HG03354 (cell line): ENCODE measurements around the gene RNF157.
A peak's percentile ranks its signal among the peaks of the same experiment; 100 is the strongest.
"Not testable (repeated sequence)": the region's sequence is repeated elsewhere in the genome, so short reads cannot be mapped to it uniquely, and the experiment has no call there.

ENCODE experiments used
- ATAC-seq: cut with Tn5 transposase; IDR thresholded peaks from one replicate; pipeline ENCODE4 v1.9.1; 2021; ENCODE audit warnings: mild to moderate bottlenecking; ENCODE audit not compliant: unreplicated experiment, poor library complexity, severe bottlenecking

RNF157 gene

GRCh38 chr17:76255801-76256429 lies 15.6 kb upstream of the RNF157 start:
- ATAC-seq = no peak

GRCh38 chr17:76254275-76254674 lies 14.0 kb upstream of the RNF157 start:
- no peak for ATAC-seq

- no peak for ATAC-seq
These were observed 13.5 kb upstream of the RNF157 start for GRCh38 chr17:76253841-76254240.

GRCh38 chr17:76252967-76253766 lies 12.9 kb upstream of the RNF157 start:
- ATAC-seq = not testable (repeated sequence)

- peak; percentile 67 for ATAC-seq
These were observed 12.0 kb upstream of the RNF157 start for GRCh38 chr17:76252040-76252954.

- ATAC-seq = no peak
These were observed 11.3 kb upstream of the RNF157 start for GRCh38 chr17:76251478-76252039.

DNA sequence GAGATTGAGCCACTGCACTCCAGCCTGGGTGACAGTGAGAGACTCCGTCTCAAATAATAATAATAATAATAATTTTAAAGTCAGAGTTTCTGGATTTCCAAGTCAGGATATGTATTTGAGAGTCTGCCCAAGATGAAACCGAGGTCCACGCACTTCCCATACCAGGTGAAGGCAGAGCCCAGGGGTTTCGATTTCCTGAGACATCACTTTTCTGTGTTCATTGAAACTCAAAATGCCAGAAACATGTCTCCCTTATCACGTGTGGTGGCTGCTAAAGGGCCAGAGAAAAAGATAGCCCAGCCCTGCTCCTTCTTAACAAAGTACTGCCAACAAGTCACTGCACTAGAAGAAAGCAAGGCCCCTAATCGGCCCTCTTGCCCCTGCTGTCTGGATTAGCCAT lies 9.8 kb upstream of the RNF157 start:
- no peak for ATAC-seq

DNA sequence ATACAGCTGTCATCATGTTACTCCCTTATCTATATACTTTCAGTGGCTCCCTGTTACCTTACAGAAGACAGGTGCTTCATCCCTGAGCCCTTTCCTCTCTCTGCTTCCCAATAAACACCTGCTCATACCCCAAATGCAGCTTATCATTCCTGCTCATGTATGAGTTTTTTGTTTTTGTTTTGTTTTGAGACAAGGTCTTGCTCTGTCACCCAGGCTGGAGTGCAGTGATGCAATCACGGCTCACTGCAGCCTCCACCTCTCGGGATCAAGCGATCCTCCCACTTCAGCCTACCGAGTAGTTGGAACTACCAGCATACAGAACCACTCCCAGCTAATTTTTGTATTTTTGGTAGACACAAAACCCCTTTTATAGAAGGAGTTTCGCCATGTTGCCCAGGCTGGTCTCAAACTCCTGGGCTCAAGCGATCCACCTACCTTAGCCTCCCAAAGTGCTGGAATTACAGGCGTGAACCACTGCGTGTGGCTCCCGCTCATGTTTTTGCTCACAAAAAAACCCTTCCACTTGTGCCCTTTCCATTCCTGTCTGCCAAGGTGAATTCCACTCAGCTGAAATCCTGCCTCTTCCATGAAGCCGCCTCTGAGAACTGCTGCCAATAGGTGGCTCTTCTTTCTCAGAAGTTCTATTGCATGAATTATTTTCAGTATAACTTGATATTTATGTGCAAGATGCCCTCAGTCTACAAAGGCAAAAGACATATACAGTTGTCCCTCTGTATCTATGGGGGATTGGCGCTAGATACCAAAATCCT lies 7.9 kb upstream of the RNF157 start:
- ATAC-seq = no peak

DNA sequence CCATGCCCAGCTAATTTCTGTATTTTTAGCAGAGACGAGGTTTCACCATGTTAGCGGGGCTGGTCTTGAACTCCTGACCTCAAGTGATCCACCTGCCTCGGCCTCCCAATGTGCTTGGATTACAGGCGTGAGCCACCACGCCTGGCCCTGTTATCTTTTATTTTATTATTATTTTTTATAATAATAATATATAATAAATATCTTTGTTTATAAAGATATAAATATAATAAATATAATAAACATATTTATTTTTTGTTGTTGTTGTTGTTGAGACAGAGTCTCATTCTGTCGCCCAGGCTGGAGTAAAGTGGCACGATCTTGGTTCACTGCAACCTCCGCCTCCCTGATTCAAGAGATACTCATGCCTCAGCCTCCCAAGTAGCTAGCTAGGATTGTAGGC lies 7.0 kb upstream of the RNF157 start:
- no peak for ATAC-seq

- ATAC-seq = peak; percentile 92
These were observed 6.1 kb upstream of the RNF157 start for GRCh38 chr17:76246080-76247066.

GRCh38 chr17:76244721-76245120 lies 4.4 kb upstream of the RNF157 start:
- ATAC-seq = not testable (repeated sequence)

DNA sequence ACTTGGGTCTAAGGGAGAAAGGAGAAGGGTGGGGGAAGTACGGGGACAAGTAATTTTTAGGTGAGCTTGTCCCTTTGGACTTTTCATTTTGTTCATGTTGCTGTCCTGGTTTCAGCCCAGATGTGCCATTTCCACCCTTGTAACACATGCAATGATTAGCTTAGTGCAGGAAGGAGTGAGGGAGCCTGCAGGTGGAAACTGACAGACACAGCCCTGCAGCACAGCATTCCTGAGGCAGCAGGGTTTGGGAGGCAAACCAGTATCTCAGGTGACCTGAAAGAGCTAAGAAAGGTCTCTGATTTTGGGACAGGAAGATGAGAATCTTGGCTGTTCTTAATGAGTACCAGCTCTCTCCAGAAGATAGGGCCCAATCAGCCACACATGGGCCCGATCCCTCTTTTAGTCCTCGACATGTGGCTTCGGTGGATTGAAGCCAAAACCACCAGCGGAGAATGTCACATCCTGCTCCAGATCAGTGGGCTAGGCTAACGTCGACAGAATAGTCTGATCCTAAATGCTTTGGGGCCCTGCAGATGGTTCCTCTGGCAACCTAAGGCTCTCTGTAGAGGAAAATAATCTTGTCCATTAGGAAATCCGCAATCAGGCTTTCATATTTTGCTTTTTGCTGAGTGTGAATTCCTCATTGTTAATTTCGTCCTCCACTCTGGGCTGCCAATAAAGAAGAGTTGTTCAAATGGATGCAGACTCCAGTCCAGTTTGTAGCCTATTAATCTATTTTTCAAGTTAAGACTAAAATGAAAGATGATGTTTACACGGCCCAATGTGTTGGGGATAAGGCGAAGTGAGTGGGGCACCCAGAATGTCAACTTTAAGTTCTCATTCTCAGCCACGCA lies 3.8 kb upstream of the RNF157 start:
- no peak for ATAC-seq

- ATAC-seq = no peak
These were observed 1.5 kb upstream of the RNF157 start for GRCh38 chr17:76241691-76242255.

DNA sequence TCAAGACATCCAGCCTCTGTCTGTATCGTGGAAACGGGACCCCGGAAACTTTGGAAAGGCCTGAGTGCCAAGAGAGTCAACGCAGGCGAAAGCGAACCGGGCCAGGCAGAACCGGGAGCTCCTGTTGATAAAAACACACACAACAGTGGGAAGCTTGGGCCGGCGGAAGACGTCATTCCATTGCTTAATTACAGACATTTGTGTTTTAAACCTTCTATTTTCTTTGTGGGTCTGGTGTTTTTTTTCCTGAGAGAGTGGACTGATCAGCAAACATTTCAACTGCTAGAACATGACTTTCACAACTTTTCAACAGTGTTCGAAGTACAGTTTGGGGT lies 878 bp upstream of the RNF157 start:
- no peak for ATAC-seq

GRCh38 chr17:76239538-76240274 lies 587 bp downstream of the RNF157 start:
- ATAC-seq = peak; percentile 17

DNA sequence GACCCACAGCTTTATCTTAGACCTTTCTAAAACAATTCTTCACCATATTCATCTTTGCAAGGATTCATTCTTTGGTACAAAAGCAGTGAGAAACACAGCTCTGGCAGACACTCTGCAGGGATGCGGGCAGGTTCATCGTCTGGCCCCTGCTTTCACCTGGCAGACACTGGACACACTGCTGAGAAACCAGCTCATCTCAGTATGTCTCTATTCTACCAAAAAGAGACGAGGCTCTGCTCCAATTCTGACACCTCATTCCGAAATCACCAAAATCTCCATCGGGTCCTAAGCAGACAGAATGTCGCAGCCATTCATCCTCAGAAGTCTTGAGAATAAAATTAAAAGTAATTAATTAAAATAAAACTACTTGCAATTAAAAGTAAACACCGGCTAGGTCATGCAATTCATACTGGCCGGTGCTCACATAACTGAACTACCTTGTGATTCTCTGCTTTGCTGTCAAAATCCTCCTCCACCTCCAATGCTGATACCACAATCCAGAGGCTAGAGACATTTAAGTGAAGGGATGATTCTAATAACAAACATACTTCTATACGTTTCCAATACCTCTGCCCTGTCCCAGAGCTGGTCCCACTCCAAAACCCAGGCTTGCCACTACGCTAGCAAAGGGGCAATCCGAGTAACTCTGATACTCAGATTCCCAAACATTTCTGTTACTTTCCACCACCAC lies 1.3 kb downstream of the RNF157 start:
- ATAC-seq = no peak
